Fibroblast of pulmonary artery (primary cell): ENCODE measurements around the gene RAB14.

Source experiments
- DNase-seq: peaks from one replicate; pipeline ENCODE4 v3.0.0-alpha.2; 2010; ENCODE audit warnings: low read depth
- H3K4me3 ChIP-seq: replicated peaks from 2 replicates; pipeline ENCODE4 v1.5.1; 2011; ENCODE audit warnings: low read depth, mild to moderate bottlenecking, control low read depth, low read length, moderate library complexity
- CTCF ChIP-seq: IDR thresholded peaks from 2 replicates; pipeline ENCODE4 v1.5.1; 2011; ENCODE audit warnings: mild to moderate bottlenecking, control low read depth, low read length, inconsistent platforms; ENCODE audit errors: missing control alignments

The RAB14 gene

GRCh38 chr9:121178676-121179372, 22.8 kb downstream of the RAB14 start:
- no peak overlapping the region for H3K4me3 ChIP-seq
- no peak for TF ChIP-seq CTCF
- DNase-seq, result no peak

DNA sequence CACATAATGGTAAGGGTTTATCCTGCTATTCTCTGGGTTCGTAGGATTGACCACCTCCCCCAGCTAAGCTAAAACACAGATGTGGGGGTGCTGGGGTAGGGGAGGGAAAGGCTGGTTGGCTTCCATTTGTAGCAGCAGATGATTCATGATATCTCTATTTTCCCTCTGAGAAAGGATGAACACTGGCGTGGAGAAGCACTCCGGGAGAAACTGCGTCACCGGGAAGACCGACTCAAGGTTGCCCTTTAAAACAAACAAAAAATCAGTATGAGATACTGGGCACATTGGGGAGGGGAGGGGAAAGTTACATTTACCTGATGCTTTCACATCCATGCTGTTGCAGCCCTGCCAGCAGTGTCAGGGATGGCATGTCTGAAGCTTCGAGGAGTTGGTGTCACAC, 28.2 kb downstream of the RAB14 start:
- H3K4me3 ChIP-seq, result no peak overlapping the region
- no peak for TF ChIP-seq CTCF
- DNase-seq, result no peak

GRCh38 chr9:121172726-121173487, 28.8 kb downstream of the RAB14 start:
- no peak for TF ChIP-seq CTCF
- no peak for DNase-seq
- H3K4me3 ChIP-seq, result no peak overlapping the region

DNA sequence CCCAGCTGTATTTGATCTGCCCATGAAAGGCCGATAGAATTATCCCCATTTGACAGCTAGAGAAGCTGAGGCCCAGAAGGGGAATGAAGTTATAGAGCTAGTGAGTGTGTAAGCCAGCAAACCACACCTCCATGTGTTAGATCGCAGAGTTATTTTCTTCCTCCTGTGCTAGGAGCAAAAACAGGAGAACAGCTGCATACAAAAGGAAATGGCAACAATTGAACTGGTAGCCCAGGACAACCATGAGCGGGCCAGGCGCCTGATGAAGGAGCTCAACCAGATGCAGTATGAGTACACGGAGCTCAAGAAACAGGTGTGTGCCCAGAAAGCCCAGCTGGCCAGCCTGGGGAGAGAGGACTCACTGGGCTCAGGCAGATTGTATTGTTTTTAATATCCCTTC, 30.4 kb downstream of the RAB14 start:
- TF ChIP-seq CTCF, result no peak
- no peak for DNase-seq
- no peak overlapping the region for H3K4me3 ChIP-seq

DNA sequence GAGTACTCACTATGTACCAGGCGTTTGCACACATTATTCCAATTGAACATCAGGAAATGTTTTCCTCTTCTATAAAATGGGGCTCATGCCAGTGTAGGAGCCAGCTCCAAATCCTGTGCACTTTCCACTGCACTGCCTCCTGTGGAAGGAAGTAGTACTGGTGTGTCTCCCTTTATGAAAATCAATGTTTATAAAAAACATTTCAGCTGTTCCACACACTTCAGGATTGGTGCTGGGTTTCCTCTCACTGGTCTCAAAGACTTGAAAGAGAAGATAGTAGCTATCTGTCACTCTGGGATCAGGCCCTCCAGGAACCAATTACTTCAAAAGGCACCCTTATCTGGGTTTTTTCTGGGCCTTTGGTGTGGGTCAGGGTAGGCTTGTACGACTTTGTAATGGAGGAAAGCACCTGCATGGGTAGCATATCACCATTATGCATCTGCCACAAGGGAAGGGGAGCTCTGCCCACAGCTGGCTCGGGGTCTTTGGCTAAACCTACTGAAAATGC, 32.5 kb downstream of the RAB14 start:
- TF ChIP-seq CTCF, result peak; percentile 59
- peak; percentile 27 for DNase-seq
- no peak overlapping the region for H3K4me3 ChIP-seq

DNA sequence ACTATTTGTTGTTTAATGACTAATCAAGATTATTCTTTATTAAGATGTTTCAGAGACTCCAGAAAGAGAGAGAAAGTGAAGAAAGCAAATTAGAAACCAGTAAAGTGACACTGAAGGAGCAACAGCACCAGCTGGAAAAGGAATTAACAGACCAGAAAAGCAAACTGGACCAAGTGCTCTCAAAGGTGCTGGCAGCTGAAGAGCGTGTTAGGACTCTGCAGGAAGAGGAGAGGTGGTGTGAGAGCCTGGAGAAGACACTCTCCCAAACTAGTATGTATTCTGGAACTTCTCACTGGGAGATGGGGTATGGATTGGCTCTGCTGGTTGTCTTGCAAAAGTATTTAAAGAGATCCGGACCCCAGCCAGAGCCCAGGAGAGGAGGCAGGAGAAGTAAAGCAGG, 33.6 kb downstream of the RAB14 start:
- TF ChIP-seq CTCF, result no peak
- H3K4me3 ChIP-seq, result no peak overlapping the region
- DNase-seq, result no peak

DNA sequence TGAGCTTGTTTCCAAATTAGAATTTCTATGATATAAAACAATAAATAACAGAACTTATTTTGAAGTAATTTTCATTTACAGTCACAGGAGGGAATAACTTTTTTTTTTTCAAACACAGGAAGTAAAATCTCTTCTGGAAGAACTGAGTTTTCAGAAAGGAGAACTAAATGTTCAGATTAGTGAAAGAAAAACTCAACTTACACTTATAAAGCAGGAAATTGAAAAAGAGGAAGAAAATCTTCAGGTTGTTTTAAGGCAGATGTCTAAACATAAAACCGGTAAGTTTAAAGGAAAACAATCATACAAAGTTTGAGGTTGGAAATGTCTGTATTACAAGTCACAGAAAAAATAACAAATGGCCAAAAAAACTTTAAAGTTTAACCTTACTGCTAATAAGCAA, 41.6 kb downstream of the RAB14 start:
- H3K4me3 ChIP-seq, result no peak overlapping the region
- no peak for TF ChIP-seq CTCF
- no peak for DNase-seq
